Urothelium cell line (cell line): ENCODE measurements around the gene ALK.
"Not testable (repeated sequence)": the region's sequence is repeated elsewhere in the genome, so short reads cannot be mapped to it uniquely, and the experiment has no call there.

Source experiments
- DNase-seq: peaks from one replicate; pipeline ENCODE4 v3.0.0; 2011; ENCODE audit warnings: low spot score, mixed read lengths
- FAIRE-seq: peaks from 2 replicates; lab custom pipeline; 2011; peaks lifted over from hg19 to GRCh38; lab: Jason Lieb, UNC

Gene ALK

GRCh38 chr2:29844713-29845326 lies 76.6 kb downstream of the ALK start:
- FAIRE-seq (no peak), DNase-seq (no peak)

- peak; percentile 63 for FAIRE-seq
- peak; percentile 57 for DNase-seq
Observed at GRCh38 chr2:29841386-29842004, 79.9 kb downstream of the ALK start.

GRCh38 chr2:29839306-29839705 lies 82.1 kb downstream of the ALK start:
- FAIRE-seq: no peak
- DNase-seq: no peak

GRCh38 chr2:29837925-29838324 lies 83.5 kb downstream of the ALK start:
- FAIRE-seq: no peak
- no peak for DNase-seq

- DNase-seq (peak; percentile 72), FAIRE-seq (no peak)
Observed at GRCh38 chr2:29834624-29835023, 86.8 kb downstream of the ALK start.

- DNase-seq (peak; percentile 14), FAIRE-seq (no peak)
Observed at GRCh38 chr2:29834036-29834540, 87.3 kb downstream of the ALK start.

GRCh38 chr2:29831560-29831959 lies 89.8 kb downstream of the ALK start:
- no peak for DNase-seq
- FAIRE-seq: no peak

GRCh38 chr2:29829841-29830240 lies 91.5 kb downstream of the ALK start:
- no peak for DNase-seq
- FAIRE-seq: no peak

- not testable (repeated sequence) for FAIRE-seq, DNase-seq
Observed at GRCh38 chr2:29824145-29824544, 97.2 kb downstream of the ALK start.

GRCh38 chr2:29821591-29821990 lies 99.8 kb downstream of the ALK start:
- FAIRE-seq (no peak), DNase-seq (no peak)

GRCh38 chr2:29819570-29819969 lies 101.8 kb downstream of the ALK start:
- FAIRE-seq (no peak), DNase-seq (no peak)

GRCh38 chr2:29817801-29818680 lies 103.3 kb downstream of the ALK start:
- FAIRE-seq: no peak

GRCh38 chr2:29817299-29817698 lies 104.1 kb downstream of the ALK start:
- FAIRE-seq (no peak), DNase-seq (no peak)

More at GRCh38 chr2:29817801-29818680, 103.3 kb downstream of the ALK start:
- DNase-seq: no peak

GRCh38 chr2:29816651-29817050 lies 104.7 kb downstream of the ALK start:
- no peak for DNase-seq
- peak; percentile 46 for FAIRE-seq

GRCh38 chr2:29811378-29811777 lies 110.0 kb downstream of the ALK start:
- FAIRE-seq (peak; percentile 65), DNase-seq (peak; percentile 68)

GRCh38 chr2:29810956-29811355 lies 110.4 kb downstream of the ALK start:
- DNase-seq: peak; percentile 49

GRCh38 chr2:29808321-29808720 lies 113.1 kb downstream of the ALK start:
- DNase-seq (no peak), FAIRE-seq (no peak)

More at GRCh38 chr2:29810956-29811355, 110.4 kb downstream of the ALK start:
- FAIRE-seq: no peak

- FAIRE-seq (no peak), DNase-seq (no peak)
Observed at GRCh38 chr2:29807082-29807481, 114.3 kb downstream of the ALK start.

GRCh38 chr2:29806461-29806860 lies 114.9 kb downstream of the ALK start:
- FAIRE-seq (no peak), DNase-seq (no peak)

- DNase-seq (no peak), FAIRE-seq (no peak)
Observed at GRCh38 chr2:29804671-29805070, 116.7 kb downstream of the ALK start.

GRCh38 chr2:29803537-29803936 lies 117.8 kb downstream of the ALK start:
- DNase-seq (no peak), FAIRE-seq (no peak)
